Activated CD4-positive, CD25-positive, alpha-beta regulatory T cell treated with anti-CD3 and anti-CD28 coated beads, Interleukin-2, amount 50 U/mL, for 72 hours (primary cell): ENCODE measurements around the gene CBR4.
"Not testable (repeated sequence)": the region's sequence is repeated elsewhere in the genome, so short reads cannot be mapped to it uniquely, and the experiment has no call there.

Experiments used
- DNase-seq: peaks from one replicate; pipeline ENCODE4 v3.0.0; 2021

CBR4 gene

GRCh38 chr4:169010125-169011023, at the start of gene CBR4:
Gene CBR4 (minus strand): TSS chr4:169010255. CDS start chr4:169010089, 166 bp downstream.
- peak; percentile 90 for DNase-seq

GRCh38 chr4:169059306-169060211, 49.5 kb upstream of the CBR4 start:
- DNase-seq, result no peak

GRCh38 chr4:169058312-169058711, 48.3 kb upstream of the CBR4 start:
- no peak for DNase-seq

- no peak for DNase-seq
Observed at GRCh38 chr4:169054879-169055278, 44.8 kb upstream of the CBR4 start.

GRCh38 chr4:169052594-169052945, 42.5 kb upstream of the CBR4 start:
- DNase-seq, result no peak

- DNase-seq, result no peak
Observed at GRCh38 chr4:169051761-169052593, 41.9 kb upstream of the CBR4 start.

- no peak for DNase-seq
Observed at GRCh38 chr4:169050881-169051760, 41.1 kb upstream of the CBR4 start.

- no peak for DNase-seq
Observed at GRCh38 chr4:169050284-169050683, 40.2 kb upstream of the CBR4 start.

GRCh38 chr4:169048868-169049414, 38.9 kb upstream of the CBR4 start:
- DNase-seq, result no peak

GRCh38 chr4:169047956-169048355, 37.9 kb upstream of the CBR4 start:
- DNase-seq, result no peak

GRCh38 chr4:169045862-169046584, 36.0 kb upstream of the CBR4 start:
- DNase-seq, result no peak

GRCh38 chr4:169044714-169045447, 34.8 kb upstream of the CBR4 start:
- DNase-seq, result no peak

- no peak for DNase-seq
Observed at GRCh38 chr4:169042608-169043007, 32.6 kb upstream of the CBR4 start.

- DNase-seq, result no peak
Observed at GRCh38 chr4:169040559-169041261, 30.7 kb upstream of the CBR4 start.

- DNase-seq, result no peak
Observed at GRCh38 chr4:169039251-169039954, 29.3 kb upstream of the CBR4 start.

GRCh38 chr4:169037506-169037905, 27.5 kb upstream of the CBR4 start:
- DNase-seq, result no peak

- DNase-seq, result not testable (repeated sequence)
Observed at GRCh38 chr4:169035871-169036620, 26.0 kb upstream of the CBR4 start.

- no peak for DNase-seq
Observed at GRCh38 chr4:169033660-169034059, 23.6 kb upstream of the CBR4 start.
